Calu3 (cell line): Measurements from ENCODE around the gene DIP2B. TPM values are rescaled to one million over a fixed set of nuclear protein-coding genes. Genes with fewer than 3 reads are reported as not detected.

Source experiments
- BruUV-seq: library from RNA; stranded (reverse); fragments of 400-500 nt; replicated peaks from 2 replicates; lab custom pipeline; 2021; lab: Mats Ljungman, UMichigan
- CTCF ChIA-PET: fragments of 300-600 bp; sonication (Branson Sonifier 250); formaldehyde crosslinking; loops from one replicate; lab custom pipeline; 2022; ENCODE audit warnings: antibody characterized with exemption; lab: Charles Lee
- DNase-seq: peaks from one replicate; pipeline ENCODE4 v3.0.0; 2022
- H3K27ac Mint-ChIP-seq: one replicate; pipeline ENCODE4 v1.8.0; 2022; ENCODE audit warnings: mixed read lengths; ENCODE audit not compliant: unreplicated experiment
- H3K27me3 Mint-ChIP-seq: one replicate; pipeline ENCODE4 v1.8.0; 2022; ENCODE audit warnings: mixed read lengths; ENCODE audit not compliant: unreplicated experiment
- H3K36me3 Mint-ChIP-seq: one replicate; pipeline ENCODE4 v1.8.0; 2022; ENCODE audit warnings: mild to moderate bottlenecking, moderate library complexity, mixed read lengths; ENCODE audit not compliant: insufficient read depth, unreplicated experiment
- H3K4me1 Mint-ChIP-seq: one replicate; pipeline ENCODE4 v1.8.0; 2022; ENCODE audit warnings: mild to moderate bottlenecking, low read depth, mixed read lengths; ENCODE audit not compliant: unreplicated experiment
- H3K4me3 Mint-ChIP-seq: one replicate; pipeline ENCODE4 v1.8.0; 2022; ENCODE audit warnings: mild to moderate bottlenecking, low read depth, moderate library complexity, mixed read lengths; ENCODE audit not compliant: unreplicated experiment
- H3K9me3 Mint-ChIP-seq: one replicate; pipeline ENCODE4 v1.8.0; 2022; ENCODE audit warnings: low read depth, mixed read lengths; ENCODE audit not compliant: unreplicated experiment
- intact Hi-C: fragments of 100-400 bp; cut with micrococcal nuclease; formaldehyde crosslinking; loops from one replicate; pipeline ENCODE4 v1.10.0; 2022; ENCODE audit not compliant: unreplicated experiment
- total RNA-seq: library from RNA; stranded (reverse); gene quantifications from 2 replicates; pipeline ENCODE4 v1.2.3, GENCODE V29; 2022
- TF ChIP-seq, protein P1 (sequence below): fragments of 200-600 bp; IDR thresholded peaks from one replicate; pipeline ENCODE4 v1.8.0; 2022; ENCODE audit warnings: antibody characterized with exemption; ENCODE audit not compliant: unreplicated experiment

DIP2B gene
- total RNA-seq, 1 experiment from 2014 or later, result 22.8 TPM

DNA sequence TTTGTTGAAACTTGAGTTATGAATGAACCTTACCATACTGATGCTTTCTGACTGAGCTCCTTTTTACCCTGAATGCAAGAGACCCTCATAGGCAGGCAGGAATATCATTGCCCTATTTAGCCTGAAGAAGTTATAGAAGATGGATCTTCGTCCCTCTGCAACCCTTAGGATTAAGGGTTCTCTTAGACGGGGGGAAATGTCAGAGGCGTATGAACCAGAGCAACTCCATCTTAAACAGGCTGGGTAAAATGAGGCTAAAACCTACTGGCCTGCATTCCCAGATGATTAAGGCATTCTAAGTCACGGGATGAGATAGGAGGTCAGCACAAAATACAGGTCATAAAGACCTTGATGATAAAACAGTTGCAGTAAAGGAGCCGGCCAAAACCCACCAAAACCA is 266.6 kb downstream of the DIP2B start:
- no TSS peak for BruUV-seq
- no peaks in the 10 kb centered on the region for H3K27me3 Mint-ChIP-seq
- peaks cover 8% of the 10 kb centered on the region for H3K4me1 Mint-ChIP-seq
- no peak for DNase-seq
- H3K9me3 Mint-ChIP-seq, result no peaks in the 10 kb centered on the region
- H3K36me3 Mint-ChIP-seq, result no peaks in the 10 kb centered on the region
- CTCF ChIA-PET, result no interaction called here
- no peak overlapping the region for H3K4me3 Mint-ChIP-seq
- TF ChIP-seq, protein P1, sequence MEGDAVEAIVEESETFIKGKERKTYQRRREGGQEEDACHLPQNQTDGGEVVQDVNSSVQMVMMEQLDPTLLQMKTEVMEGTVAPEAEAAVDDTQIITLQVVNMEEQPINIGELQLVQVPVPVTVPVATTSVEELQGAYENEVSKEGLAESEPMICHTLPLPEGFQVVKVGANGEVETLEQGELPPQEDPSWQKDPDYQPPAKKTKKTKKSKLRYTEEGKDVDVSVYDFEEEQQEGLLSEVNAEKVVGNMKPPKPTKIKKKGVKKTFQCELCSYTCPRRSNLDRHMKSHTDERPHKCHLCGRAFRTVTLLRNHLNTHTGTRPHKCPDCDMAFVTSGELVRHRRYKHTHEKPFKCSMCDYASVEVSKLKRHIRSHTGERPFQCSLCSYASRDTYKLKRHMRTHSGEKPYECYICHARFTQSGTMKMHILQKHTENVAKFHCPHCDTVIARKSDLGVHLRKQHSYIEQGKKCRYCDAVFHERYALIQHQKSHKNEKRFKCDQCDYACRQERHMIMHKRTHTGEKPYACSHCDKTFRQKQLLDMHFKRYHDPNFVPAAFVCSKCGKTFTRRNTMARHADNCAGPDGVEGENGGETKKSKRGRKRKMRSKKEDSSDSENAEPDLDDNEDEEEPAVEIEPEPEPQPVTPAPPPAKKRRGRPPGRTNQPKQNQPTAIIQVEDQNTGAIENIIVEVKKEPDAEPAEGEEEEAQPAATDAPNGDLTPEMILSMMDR, result no peak
- no peak overlapping the region for H3K27ac Mint-ChIP-seq
- intact Hi-C loops, result no loop called here

GRCh38 chr12:50772470-50772869 is 267.7 kb downstream of the DIP2B start:
- H3K9me3 Mint-ChIP-seq, result no peaks in the 10 kb centered on the region
- no peak overlapping the region for H3K4me3 Mint-ChIP-seq
- no peaks in the 10 kb centered on the region for H3K36me3 Mint-ChIP-seq
- intact Hi-C loops, result no loop called here
- TF ChIP-seq, protein P1, result no peak
- no peak for DNase-seq
- no peaks in the 10 kb centered on the region for H3K27me3 Mint-ChIP-seq
- BruUV-seq, result no TSS peak
- H3K27ac Mint-ChIP-seq, result no peak overlapping the region
- CTCF ChIA-PET, result interaction anchor here (0.7 kb wide), 1 partner anchor 605 kb away, joined by 3 read pairs; the partner anchor contains the start of gene CERS5
- peaks cover 8% of the 10 kb centered on the region for H3K4me1 Mint-ChIP-seq

DNA sequence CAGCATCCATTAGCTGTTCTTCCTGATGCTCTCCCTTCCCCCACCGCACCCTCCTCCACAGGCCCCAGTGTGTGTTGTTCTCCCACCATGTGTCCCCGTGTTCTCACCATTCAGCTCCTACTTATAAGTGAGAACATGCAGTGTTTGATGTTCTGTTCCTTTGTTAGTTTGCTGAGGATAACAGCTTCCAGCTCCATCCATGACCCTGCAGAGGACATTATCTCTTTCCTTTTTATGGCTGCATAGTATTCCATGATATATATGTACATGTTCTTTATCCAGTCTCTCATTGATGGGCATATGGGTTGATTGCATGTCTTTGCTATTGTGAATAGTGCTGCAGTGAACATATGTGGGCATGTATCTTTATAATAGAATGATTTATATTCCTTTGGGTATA is 268.1 kb downstream of the DIP2B start:
- H3K9me3 Mint-ChIP-seq, result no peaks in the 10 kb centered on the region
- TF ChIP-seq, protein P1, result no peak
- peaks cover 8% of the 10 kb centered on the region for H3K4me1 Mint-ChIP-seq
- no peak for DNase-seq
- CTCF ChIA-PET, result interaction anchor here (0.7 to 1.6 kb wide), 3 partner anchors 8 to 606 kb away, joined by 3 to 5 read pairs (median 3); partner anchors contain the start of gene CERS5
- intact Hi-C loops, result no loop called here
- no TSS peak for BruUV-seq
- no peaks in the 10 kb centered on the region for H3K27me3 Mint-ChIP-seq
- no peak overlapping the region for H3K27ac Mint-ChIP-seq
- no peaks in the 10 kb centered on the region for H3K36me3 Mint-ChIP-seq
- H3K4me3 Mint-ChIP-seq, result no peak overlapping the region

- Mint-ChIP-seq H3K36me3 (no peaks in the 10 kb centered on the region), H3K9me3 (no peaks in the 10 kb centered on the region), H3K4me1 (no peaks in the 10 kb centered on the region), H3K27ac (no peak overlapping the region), H3K4me3 (no peak overlapping the region), H3K27me3 (no peaks in the 10 kb centered on the region)
- intact Hi-C loops, result no loop called here
- DNase-seq, result no peak
- TF ChIP-seq, protein P1, result no peak
- CTCF ChIA-PET, result no interaction called here
- no TSS peak for BruUV-seq
These were observed 270.5 kb downstream of the DIP2B start for GRCh38 chr12:50775251-50775650.
